ENCODE measurements around the gene GALNT18.

GALNT18 gene

DNA sequence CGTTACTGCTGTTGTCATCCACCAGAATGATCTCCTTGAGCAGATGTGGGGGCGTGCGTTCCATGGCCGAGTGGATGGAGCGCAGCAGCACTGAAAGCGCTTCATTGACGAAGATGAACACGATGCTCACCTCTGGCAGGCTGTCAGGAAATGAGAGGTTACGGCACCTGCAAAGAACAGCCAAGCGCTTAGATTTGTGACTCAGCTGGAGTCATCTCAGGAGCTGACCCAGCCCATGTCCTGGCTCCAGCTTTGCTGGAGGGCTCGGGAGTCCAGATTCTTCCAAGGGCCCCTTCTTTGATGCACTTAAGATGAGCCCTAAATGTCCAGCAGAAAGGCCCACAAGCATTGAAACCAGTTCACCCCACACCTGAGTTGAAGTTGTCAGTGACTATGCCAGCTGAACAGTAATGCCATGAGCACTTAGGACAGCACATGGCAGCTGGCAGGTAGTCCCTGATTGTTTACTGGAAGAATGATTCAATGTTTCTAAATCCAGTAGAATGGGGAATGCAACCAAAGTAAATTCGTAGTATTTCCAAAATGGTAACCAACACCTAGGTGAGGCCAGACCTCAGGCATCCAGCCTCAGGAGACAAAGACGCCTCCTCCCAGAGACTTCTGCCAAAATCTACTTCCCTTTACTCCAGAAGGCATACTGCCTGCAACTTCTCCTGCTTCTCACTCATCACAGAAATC lies 189.0 kb downstream of the GALNT18 start:
- Mint-ChIP-seq H3K27me3 (no peaks in the 10 kb centered on the region), H3K4me3 (no peak overlapping the region), H3K4me1 (no peaks in the 10 kb centered on the region), H3K27ac (no peak overlapping the region), H3K9me3 (no peaks in the 10 kb centered on the region), H3K36me3 (no peaks in the 10 kb centered on the region)
- no peak for ATAC-seq

GRCh38 chr11:11430431-11430830 lies 191.4 kb downstream of the GALNT18 start:
- no peaks in the 10 kb centered on the region for H3K9me3 Mint-ChIP-seq
- H3K4me3 Mint-ChIP-seq = no peak overlapping the region
- H3K36me3 Mint-ChIP-seq = no peaks in the 10 kb centered on the region
- no peaks in the 10 kb centered on the region for H3K27me3 Mint-ChIP-seq
- no peaks in the 10 kb centered on the region for H3K4me1 Mint-ChIP-seq
- ATAC-seq = no peak
- H3K27ac Mint-ChIP-seq = no peak overlapping the region

GRCh38 chr11:11428714-11429113 lies 193.1 kb downstream of the GALNT18 start:
- no peak for ATAC-seq
- H3K4me1 Mint-ChIP-seq = no peaks in the 10 kb centered on the region
- no peaks in the 10 kb centered on the region for H3K27me3 Mint-ChIP-seq
- no peak overlapping the region for H3K27ac Mint-ChIP-seq
- H3K36me3 Mint-ChIP-seq = no peaks in the 10 kb centered on the region
- no peaks in the 10 kb centered on the region for H3K9me3 Mint-ChIP-seq
- H3K4me3 Mint-ChIP-seq = no peak overlapping the region

- Mint-ChIP-seq H3K36me3 (no peaks in the 10 kb centered on the region), H3K9me3 (no peaks in the 10 kb centered on the region), H3K27ac (no peak overlapping the region), H3K4me1 (no peaks in the 10 kb centered on the region), H3K4me3 (no peak overlapping the region), H3K27me3 (no peaks in the 10 kb centered on the region)
- ATAC-seq = no peak
Measured at GRCh38 chr11:11427542-11427941, 194.3 kb downstream of the GALNT18 start.

- H3K27me3 Mint-ChIP-seq = no peaks in the 10 kb centered on the region
- no peak for ATAC-seq
- H3K4me3 Mint-ChIP-seq = no peak overlapping the region
- no peak overlapping the region for H3K27ac Mint-ChIP-seq
- H3K4me1 Mint-ChIP-seq = no peaks in the 10 kb centered on the region
- no peaks in the 10 kb centered on the region for H3K9me3 Mint-ChIP-seq
- no peaks in the 10 kb centered on the region for H3K36me3 Mint-ChIP-seq
Measured at GRCh38 chr11:11427140-11427539, 194.7 kb downstream of the GALNT18 start.

GRCh38 chr11:11426226-11426952 lies 195.4 kb downstream of the GALNT18 start:
- H3K4me3 Mint-ChIP-seq = no peak overlapping the region
- no peak for ATAC-seq
- no peaks in the 10 kb centered on the region for H3K36me3 Mint-ChIP-seq
- H3K4me1 Mint-ChIP-seq = no peaks in the 10 kb centered on the region
- H3K27me3 Mint-ChIP-seq = no peaks in the 10 kb centered on the region
- H3K27ac Mint-ChIP-seq = no peak overlapping the region
- H3K9me3 Mint-ChIP-seq = no peaks in the 10 kb centered on the region

DNA sequence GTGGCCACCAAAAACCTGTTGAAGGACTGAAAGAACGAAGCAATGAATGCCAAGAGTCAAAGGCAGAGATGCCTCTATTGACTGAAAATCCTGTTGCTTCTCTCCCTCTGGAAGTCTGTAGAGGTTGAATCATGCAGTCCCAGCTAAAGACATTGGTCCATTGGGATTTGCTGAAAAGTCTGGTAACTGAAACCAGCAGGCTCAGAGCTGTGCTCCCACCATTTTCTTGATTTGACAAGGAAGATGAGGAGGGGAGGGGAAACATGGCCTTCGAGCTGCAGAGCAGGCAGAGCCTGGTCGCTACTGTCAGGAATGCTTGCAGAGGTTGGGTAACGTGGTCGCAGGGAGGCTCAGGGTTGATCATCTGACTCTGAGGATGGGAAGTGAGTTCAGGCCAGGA lies 196.0 kb downstream of the GALNT18 start:
- Mint-ChIP-seq H3K4me3 (no peak overlapping the region), H3K9me3 (no peaks in the 10 kb centered on the region), H3K27me3 (no peaks in the 10 kb centered on the region), H3K36me3 (no peaks in the 10 kb centered on the region), H3K4me1 (no peaks in the 10 kb centered on the region), H3K27ac (no peak overlapping the region)
- ATAC-seq = no peak

GRCh38 chr11:11424688-11425087 lies 197.1 kb downstream of the GALNT18 start:
- H3K27me3 Mint-ChIP-seq = no peaks in the 10 kb centered on the region
- H3K4me3 Mint-ChIP-seq = no peak overlapping the region

GRCh38 chr11:11422411-11423128 lies 199.2 kb downstream of the GALNT18 start:
- ATAC-seq = no peak
- Mint-ChIP-seq H3K36me3 (no peaks in the 10 kb centered on the region), H3K4me1 (no peaks in the 10 kb centered on the region), H3K4me3 (no peak overlapping the region), H3K27me3 (no peaks in the 10 kb centered on the region), H3K9me3 (no peaks in the 10 kb centered on the region), H3K27ac (no peak overlapping the region)

More at GRCh38 chr11:11424688-11425087, 197.1 kb downstream of the GALNT18 start:
- ATAC-seq = no peak
- no peak overlapping the region for H3K27ac Mint-ChIP-seq
- H3K36me3 Mint-ChIP-seq = no peaks in the 10 kb centered on the region
- no peaks in the 10 kb centered on the region for H3K9me3 Mint-ChIP-seq
- H3K4me1 Mint-ChIP-seq = no peaks in the 10 kb centered on the region

DNA sequence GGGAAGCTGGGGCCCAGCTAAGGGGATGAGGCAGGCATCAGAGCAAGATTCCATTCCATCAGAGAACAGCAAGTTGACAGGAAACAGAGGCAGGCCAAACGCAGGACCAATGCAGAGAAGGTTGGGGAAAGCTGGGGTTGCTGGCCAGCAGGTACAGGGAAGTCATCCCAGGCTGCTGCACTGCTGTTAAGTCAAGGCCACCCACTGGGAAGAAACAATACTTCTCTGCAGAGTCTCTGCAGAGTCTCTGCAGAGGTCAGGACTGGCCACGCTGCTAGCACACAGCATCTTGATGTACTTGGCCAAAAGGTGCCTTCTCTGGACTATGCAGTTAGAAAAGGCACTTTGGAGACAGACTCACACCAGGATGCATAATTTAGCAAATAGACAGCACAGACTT lies 200.3 kb downstream of the GALNT18 start:
- Mint-ChIP-seq H3K27ac (no peak overlapping the region), H3K9me3 (no peaks in the 10 kb centered on the region), H3K4me1 (peaks cover 6% of the 10 kb centered on the region), H3K4me3 (no peak overlapping the region), H3K27me3 (peaks cover 9% of the 10 kb centered on the region), H3K36me3 (no peaks in the 10 kb centered on the region)
- ATAC-seq = no peak

DNA sequence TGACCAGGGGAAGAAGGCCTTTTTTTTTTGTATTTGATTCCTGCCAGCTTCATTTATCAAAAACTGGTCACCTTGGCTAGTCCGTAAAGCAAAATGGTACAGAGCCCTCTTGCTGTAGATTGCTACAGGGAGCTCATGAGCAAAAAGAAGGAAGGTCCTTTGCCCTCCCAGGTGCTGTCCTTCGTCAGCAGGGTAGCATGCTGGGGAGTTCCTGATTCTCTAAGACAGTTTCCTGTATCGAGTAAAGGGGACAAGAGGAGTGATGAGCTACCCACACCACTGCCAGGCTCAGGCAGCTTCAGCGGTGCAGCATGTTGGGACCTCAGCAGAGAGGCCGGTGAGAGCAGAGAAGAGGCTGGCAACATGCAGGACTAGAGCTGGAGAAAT lies 200.9 kb downstream of the GALNT18 start:
- ATAC-seq = no peak
- no peak overlapping the region for H3K4me3 Mint-ChIP-seq

DNA sequence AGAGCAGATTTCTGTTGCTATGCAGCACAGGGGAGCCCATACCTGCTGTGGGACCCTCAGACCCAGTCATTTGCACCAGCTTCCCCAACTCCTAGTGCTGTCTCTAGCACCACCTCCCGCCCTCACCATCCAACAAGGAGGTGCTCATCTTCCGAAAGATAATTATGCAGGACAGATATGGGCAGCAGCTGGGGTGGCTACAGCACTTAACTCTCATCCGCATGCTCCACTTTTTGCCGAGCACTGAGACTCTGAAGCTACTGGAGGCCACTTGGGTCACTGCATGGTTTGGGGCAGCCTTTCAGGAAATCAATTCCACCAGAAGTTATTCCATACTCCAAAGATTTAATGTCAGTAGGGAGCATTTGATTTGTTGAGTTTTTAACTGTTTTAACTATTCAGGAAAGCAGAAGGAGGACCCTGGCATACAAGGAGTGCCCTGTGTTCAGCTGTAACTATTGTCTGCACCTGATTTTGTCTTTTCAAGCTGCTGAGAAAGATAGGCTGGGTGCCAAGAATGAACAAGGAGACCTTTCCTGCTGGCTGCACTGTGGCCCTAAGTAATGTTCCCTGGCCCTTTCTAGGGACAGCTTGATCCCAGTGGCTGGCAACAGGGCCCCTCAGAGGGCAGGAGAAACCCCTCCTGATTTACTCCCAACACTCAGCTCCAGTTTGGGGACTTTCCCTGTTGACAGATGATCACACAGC lies 201.5 kb downstream of the GALNT18 start:
- no peak overlapping the region for H3K27ac Mint-ChIP-seq
- H3K4me3 Mint-ChIP-seq = no peak overlapping the region
- H3K36me3 Mint-ChIP-seq = no peaks in the 10 kb centered on the region
- H3K9me3 Mint-ChIP-seq = no peaks in the 10 kb centered on the region
- H3K27me3 Mint-ChIP-seq = peaks cover 16% of the 10 kb centered on the region
- peaks cover 10% of the 10 kb centered on the region for H3K4me1 Mint-ChIP-seq
- no peak for ATAC-seq

More for the DNA sequence above, 200.9 kb downstream of the GALNT18 start:
- Mint-ChIP-seq H3K27me3 (peaks cover 15% of the 10 kb centered on the region), H3K4me1 (peaks cover 10% of the 10 kb centered on the region), H3K9me3 (no peaks in the 10 kb centered on the region), H3K36me3 (no peaks in the 10 kb centered on the region), H3K27ac (no peak overlapping the region)

- H3K27ac Mint-ChIP-seq = no peak overlapping the region
Measured at GRCh38 chr11:11419747-11420146, 202.1 kb downstream of the GALNT18 start.

GRCh38 chr11:11416917-11417316 lies 204.9 kb downstream of the GALNT18 start:
- ATAC-seq = no peak
- Mint-ChIP-seq H3K4me3 (no peak overlapping the region), H3K36me3 (no peaks in the 10 kb centered on the region), H3K27me3 (peaks cover 27% of the 10 kb centered on the region), H3K4me1 (peaks cover 10% of the 10 kb centered on the region), H3K9me3 (no peaks in the 10 kb centered on the region), H3K27ac (no peak overlapping the region)

More at GRCh38 chr11:11419747-11420146, 202.1 kb downstream of the GALNT18 start:
- Mint-ChIP-seq H3K27me3 (peaks cover 16% of the 10 kb centered on the region), H3K4me1 (peaks cover 10% of the 10 kb centered on the region), H3K36me3 (no peaks in the 10 kb centered on the region), H3K9me3 (no peaks in the 10 kb centered on the region), H3K4me3 (no peak overlapping the region)
- ATAC-seq = no peak

- ATAC-seq = peak; percentile 7
- Mint-ChIP-seq H3K9me3 (no peaks in the 10 kb centered on the region), H3K4me1 (peaks cover 10% of the 10 kb centered on the region), H3K36me3 (no peaks in the 10 kb centered on the region), H3K27me3 (peaks cover 27% of the 10 kb centered on the region), H3K4me3 (no peak overlapping the region), H3K27ac (no peak overlapping the region)
Measured at GRCh38 chr11:11416502-11416901, 205.3 kb downstream of the GALNT18 start.
